K562 (cell line): ENCODE results near the gene MS4A4E. TPM values are rescaled to one million over a fixed set of nuclear protein-coding genes. Genes with fewer than 3 reads are reported as not detected.

Experiments
- ATAC-seq: fragments of 200-7000 bp; cut with Tn5 transposase; 3 replicates; pipeline ENCODE4 v1.9.1; 2020; ENCODE audit warnings: moderate library complexity
- BruUV-seq: library from RNA; stranded (reverse); fragments of 400-500 nt; replicated peaks from 2 replicates; lab custom pipeline; 2021; lab: Mats Ljungman, UMichigan
- CTCF ChIA-PET: fragments of 300-600 bp; formaldehyde crosslinking; extraction: SDS; loops from one replicate; lab custom pipeline; 2021; ENCODE audit warnings: low intra/inter-chr PET ratio; lab: Yijun Ruan, JAX
- POLR2A ChIA-PET: fragments of 300-600, 350-650 bp; sonication (Branson Sonifier 250); formaldehyde crosslinking; extraction: SDS; loops from one replicate; lab custom pipeline; 2021; ENCODE audit warnings: antibody characterized with exemption, inconsistent platforms; lab: Yijun Ruan, JAX
- DNase-seq, 4 experiments: peaks; one replicate each; pipeline versions ENCODE4 v3.0.0 to v3.0.0-alpha.2; 2011 to 2018; ENCODE audit warnings: low spot score in 3 of 4, mixed read lengths in 3 of 4; ENCODE audit errors: extremely low read depth in 1 of 4
- FAIRE-seq: peaks from 2 replicates; lab custom pipeline; 2011; peaks lifted over from hg19 to GRCh38; lab: Jason Lieb, UNC
- H2AFZ ChIP-seq: 2 replicates; pipeline ENCODE4 v1.6.0; 2011; ENCODE audit warnings: low read depth, low read length, control low read depth, inconsistent platforms
- H3K27ac ChIP-seq: fragments of 200-600 bp; 3 replicates; pipeline ENCODE4 v1.8.0; 2011; ENCODE audit warnings: low read depth, mild to moderate bottlenecking, control low read depth, inconsistent platforms, low read length, moderate library complexity, mixed read lengths; ENCODE audit errors: extremely low read depth
- H3K27me3 ChIP-seq, 2 experiments: fragments of 300-600 bp in 1 of 2; 2 replicates in 1 of 2; 3 replicates in 1 of 2; pipeline versions ENCODE4 v1.6.0 to v1.8.0; 2011; ENCODE audit warnings: inconsistent platforms in 2 of 2, low read length in 2 of 2, mild to moderate bottlenecking in 1 of 2, mixed read lengths in 1 of 2, moderate library complexity in 1 of 2; ENCODE audit not compliant: control insufficient read depth in 2 of 2, insufficient read depth in 2 of 2
- H3K36me3 ChIP-seq: fragments of 300-600 bp; 3 replicates; pipeline ENCODE4 v1.8.0; 2011; ENCODE audit warnings: mild to moderate bottlenecking, low read length, inconsistent platforms; ENCODE audit not compliant: control insufficient read depth, insufficient read depth
- H3K4me1 ChIP-seq, 2 experiments: fragments of 200-600 bp in 1 of 2; replicated peaks in 1 of 2; 2 replicates in 1 of 2; 3 replicates in 1 of 2; pipeline versions ENCODE4 v1.5.1 to v1.8.0; 2011; ENCODE audit warnings: inconsistent platforms in 2 of 2, low read length in 2 of 2, mild to moderate bottlenecking in 1 of 2, mixed read lengths in 1 of 2, moderate library complexity in 1 of 2; ENCODE audit not compliant: control insufficient read depth in 2 of 2, insufficient read depth in 2 of 2
- H3K4me2 ChIP-seq: 2 replicates; pipeline ENCODE4 v1.6.1; 2011; ENCODE audit warnings: low read length, control low read depth, inconsistent platforms, mixed read lengths; ENCODE audit not compliant: insufficient read depth
- H3K4me3 ChIP-seq: fragments of 200-600 bp; sonication (generic), shearing (Covaris generic); 2 replicates; pipeline ENCODE4 v1.5.1; 2016; ENCODE audit warnings: control low read depth, inconsistent platforms
- H3K79me2 ChIP-seq: fragments of 200-600 bp; 3 replicates; pipeline ENCODE4 v1.8.0; 2011; ENCODE audit warnings: low read length, inconsistent platforms; ENCODE audit not compliant: control insufficient read depth, insufficient read depth
- H3K9ac ChIP-seq, 2 experiments: 2 replicates each; pipeline versions ENCODE4 v1.6.0 to v1.6.1; 2011; ENCODE audit warnings: low read depth in 2 of 2, low read length in 2 of 2, control low read depth in 1 of 2, inconsistent platforms in 1 of 2, mild to moderate bottlenecking in 1 of 2, mixed read lengths in 1 of 2; ENCODE audit not compliant: insufficient read depth in 1 of 2
- H3K9me1 ChIP-seq: one replicate; pipeline ENCODE4 v1.6.0; 2011; ENCODE audit warnings: inconsistent platforms, mild to moderate bottlenecking, low read length, moderate library complexity; ENCODE audit not compliant: control insufficient read depth, insufficient read depth
- H3K9me3 ChIP-seq: replicated peaks from 2 replicates; pipeline ENCODE4 v1.5.1; 2011; ENCODE audit warnings: low read depth, low read length, inconsistent platforms; ENCODE audit not compliant: control insufficient read depth, insufficient read depth
- H4K20me1 ChIP-seq: replicated peaks from 2 replicates; pipeline ENCODE4 v1.6.1; 2011; ENCODE audit warnings: low read length, inconsistent platforms, mixed read lengths; ENCODE audit not compliant: control insufficient read depth, insufficient read depth
- CBX3 ChIP-seq, 2 experiments: IDR thresholded peaks; 1 replicate in 1 of 2; 2 replicates in 1 of 2; pipeline ENCODE4 v1.6.1; 2012; ENCODE audit warnings: inconsistent platforms in 2 of 2, low read length in 2 of 2, borderline replicate concordance in 1 of 2, control low read depth in 1 of 2
- IRF1 ChIP-seq: sonication (generic); formaldehyde crosslinking; IDR thresholded peaks from 2 replicates; pipeline ENCODE4 v1.8.0; 2022; ENCODE audit warnings: missing genetic modification reagents, mild to moderate bottlenecking, borderline replicate concordance
- MAFF ChIP-seq: IDR thresholded peaks from 2 replicates; pipeline ENCODE4 v1.6.1; 2012; ENCODE audit warnings: low read length, improper control_type of control experiment
- NFYB ChIP-seq: IDR thresholded peaks from 2 replicates; pipeline ENCODE4 v1.6.1; 2011; ENCODE audit warnings: mild to moderate bottlenecking, moderate library complexity; ENCODE audit not compliant: insufficient read length; ENCODE audit errors: extremely low read depth
- POLR2B ChIP-seq: fragments of 450-650 bp; IDR thresholded peaks from 2 replicates; pipeline ENCODE4 v1.6.1; 2018; ENCODE audit warnings: low read depth; ENCODE audit not compliant: partially characterized antibody
- ZNF444 ChIP-seq: fragments of 250-450 bp; sonication (Bioruptor Pico); IDR thresholded peaks from 2 replicates; pipeline ENCODE4 v1.4.0; 2020; ENCODE audit warnings: mild to moderate bottlenecking, moderate library complexity
- WGBS: fragments of 100-300 bp; shearing (Covaris generic); methylation state at CpG from one replicate; pipeline ENCODE4 v1.1.6; 2016; ENCODE audit warnings: low coverage, mixed read lengths; ENCODE audit not compliant: insufficient coverage; ENCODE audit errors: missing lambda C conversion rate; 5-methylcytosine and 5-hydroxymethylcytosine counted together
- in situ Hi-C: fragments of 300-500 bp; cut with MboI; formaldehyde crosslinking; loops from 4 replicates; pipeline ENCODE4 v1.15.0; 2018; ENCODE audit warnings: inconsistent platforms, mixed read lengths
- intact Hi-C: fragments of 100-400 bp; cut with micrococcal nuclease; formaldehyde crosslinking; loops from 2 replicates; pipeline ENCODE4 v1.14.2; 2022
- polyA plus RNA-seq, 8 experiments: library from polyadenylated mRNA; depleted of rRNA in 4 of 8; stranded (reverse) in 5 of 8; unstranded in 3 of 8; fragments of >200 nt; fragmentation: Nextera tagmentation in 2 of 8; fragmentation: Illumina TruSeq in 1 of 8; extraction: Ambion mirVana in 2 of 8; extraction: Trizol in 1 of 8; gene quantifications; 2 replicates each; pipeline versions ENCODE4 v1.2.1 to v1.2.3, GENCODE V29; 2011 to 2014; ENCODE audit warnings: inconsistent platforms in 1 of 8, missing spikeins in 1 of 8
- total RNA-seq, 7 experiments: library from RNA; depleted of rRNA in 6 of 7; stranded (reverse); fragments of >200 nt in 6 of 7; fragmentation: Illumina TruSeq in 2 of 7; extraction: Trizol in 2 of 7; gene quantifications; 2 replicates each; pipeline versions ENCODE4 v1.2.1 to v1.2.3, GENCODE V29; 2011 to 2021; ENCODE audit warnings: low replicate concordance in 1 of 7

Gene MS4A4E
- total and polyA plus RNA-seq, 9 of the 15 experiments (the other 6 are each of a cell fraction or from before 2014, with no cell fraction given) = 0.11 to 0.81 (median 0.36) TPM; not detected in 2

- TF ChIP-seq CBX3 (IDR thresholded peaks at IDR 0.05; ENCODE audit: borderline replicate concordance in 1 of 2, low read length in 2 of 2) (no peak), ZNF444 (CRISPR knock-in tag) (no peak), IRF1 (no peak), POLR2B (no peak), MAFF (no peak), NFYB (no peak)
- no peak for DNase-seq
- ChIA-PET CTCF (no interaction called here), POLR2A (no interaction called here)
- no peak overlapping the region for H3K4me2 ChIP-seq
- WGBS = 0% methylated on average over 2 of the region's 2 CpGs
- H3K4me1 ChIP-seq = no peaks in the 10 kb centered on the region; a peak in 1 of 5 replicates
- no peaks in the 10 kb centered on the region for H3K27me3 ChIP-seq
- no peaks in the 10 kb centered on the region for H3K9me1 ChIP-seq
- H3K9me3 ChIP-seq = no peaks in the 10 kb centered on the region
- no peak overlapping the region for H3K9ac ChIP-seq
- no peak overlapping the region for H3K4me3 ChIP-seq
- in situ Hi-C loops = no loop called here
- no peaks in the 10 kb centered on the region for H4K20me1 ChIP-seq
- no peaks in the 10 kb centered on the region for H3K79me2 ChIP-seq
- no peak overlapping the region for H3K27ac ChIP-seq
- H2AFZ ChIP-seq = no peak overlapping the region
- no peak for ATAC-seq
- no TSS peak for BruUV-seq
- intact Hi-C loops = no loop called here
- H3K36me3 ChIP-seq = no peaks in the 10 kb centered on the region
- no peak for FAIRE-seq
Measured at GRCh38 chr11:60281485-60281884, 38.5 kb upstream of the MS4A4E start.
